Mammary epithelial cell (primary cell): Measurements from ENCODE around the gene WEE2.

Experiments used
- CTCF ChIP-seq, 2 donors: IDR thresholded peaks in 1 of 2; conservative IDR thresholded peaks in 1 of 2; 2 replicates each; pipeline ENCODE4 v1.5.1; 2011 to 2012; ENCODE audit warnings: inconsistent platforms in 2 of 2, low read length in 2 of 2, mild to moderate bottlenecking in 2 of 2, control low read depth in 1 of 2, low read depth in 1 of 2; ENCODE audit not compliant: insufficient read depth in 1 of 2; ENCODE audit errors: extremely low read depth in 1 of 2
- EZH2 ChIP-seq: IDR thresholded peaks from 2 replicates; pipeline ENCODE4 v1.6.1; 2012; ENCODE audit warnings: low read length, inconsistent platforms, borderline replicate concordance

GRCh38 chr7:141738592-141739013 is 30.4 kb downstream of the WEE2 start:
- TF ChIP-seq CTCF (conservative IDR thresholded peaks at IDR 0.05 in 1 of 2, IDR thresholded peaks at IDR 0.05 in 1 of 2; ENCODE audit: extremely low read depth in 1 of 2, insufficient read depth in 1 of 2, low read depth in 1 of 2, low read length in 2 of 2) (no peak), EZH2 (no peak)
